Head of caudate nucleus (tissue), 42 donors: ENCODE measurements around the gene PPP1R16B.

ENCODE experiments used
- DNase-seq, 42 donors: peaks; one replicate each; pipeline versions ENCODE4 v3.0.0 to v3.0.0-alpha.2; 2020 to 2021; ENCODE audit warnings: mixed read lengths in 7 of 42
- intact Hi-C: fragments of 100-400 bp; cut with DNase I; formaldehyde crosslinking; loops from one replicate; pipeline ENCODE4 v1.15.0; 2022

Gene PPP1R16B

GRCh38 chr20:38905375-38905774 lies 99.9 kb downstream of the PPP1R16B start:
- DNase-seq = no peak
- intact Hi-C loops = no loop called here

- intact Hi-C loops = no loop called here
These were observed 102.6 kb downstream of the PPP1R16B start for GRCh38 chr20:38907918-38908677.

GRCh38 chr20:38915355-38915754 lies 109.9 kb downstream of the PPP1R16B start:
- no peak for DNase-seq
- intact Hi-C loops = no loop called here

More at GRCh38 chr20:38907918-38908677, 102.6 kb downstream of the PPP1R16B start:
- DNase-seq = no peak

GRCh38 chr20:38917657-38918056 lies 112.2 kb downstream of the PPP1R16B start:
- intact Hi-C loops = no loop called here
- no peak for DNase-seq

- DNase-seq = no peak
- intact Hi-C loops = no loop called here
These were observed 112.7 kb downstream of the PPP1R16B start for GRCh38 chr20:38918172-38918571.

GRCh38 chr20:38919683-38920082 lies 114.2 kb downstream of the PPP1R16B start:
- intact Hi-C loops = no loop called here
- peak in 37 of 42 donors; percentile 11 to 82 (median 50) for DNase-seq

GRCh38 chr20:38920411-38920810 lies 114.9 kb downstream of the PPP1R16B start:
- DNase-seq = no peak
- intact Hi-C loops = no loop called here

GRCh38 chr20:38920851-38921250 lies 115.4 kb downstream of the PPP1R16B start:
- DNase-seq = no peak
- intact Hi-C loops = no loop called here

- intact Hi-C loops = loop anchor here (5.0 kb wide), 1 partner anchor 38 kb away; the partner anchor contains the start of gene DHX35
- no peak for DNase-seq
These were observed 119.2 kb downstream of the PPP1R16B start for GRCh38 chr20:38924718-38925117.

GRCh38 chr20:38926142-38926933 lies 120.8 kb downstream of the PPP1R16B start, which contains the start of gene FAM83D:
FAM83D (plus strand) TSS chr20:38926417; CDS start chr20:38926443, 26 bp downstream.
- DNase-seq = peak; percentile 89 to 98 (median 96)
- intact Hi-C loops = loop anchor here (5.0 kb wide), 1 partner anchor 36 kb away; the partner anchor contains the start of gene DHX35

GRCh38 chr20:38926934-38927616 lies 121.6 kb downstream of the PPP1R16B start:
- intact Hi-C loops = loop anchor here (5.0 kb wide), 1 partner anchor 35 kb away; the partner anchor contains the start of gene DHX35
- DNase-seq = no peak

GRCh38 chr20:38927902-38928578 lies 122.5 kb downstream of the PPP1R16B start:
- no peak for DNase-seq
- intact Hi-C loops = loop anchor here (5.0 kb wide), 1 partner anchor 34 kb away; the partner anchor contains the start of gene DHX35

- intact Hi-C loops = no loop called here
- DNase-seq = no peak
These were observed 124.7 kb downstream of the PPP1R16B start for GRCh38 chr20:38930242-38930569.

GRCh38 chr20:38931984-38932383 lies 126.5 kb downstream of the PPP1R16B start:
- intact Hi-C loops = no loop called here
- no peak for DNase-seq

GRCh38 chr20:38932457-38933120 lies 127.1 kb downstream of the PPP1R16B start:
- intact Hi-C loops = no loop called here
- DNase-seq = no peak

GRCh38 chr20:38934530-38934929 lies 129.0 kb downstream of the PPP1R16B start:
- no peak for DNase-seq
- intact Hi-C loops = no loop called here

- intact Hi-C loops = no loop called here
- no peak for DNase-seq
These were observed 129.8 kb downstream of the PPP1R16B start for GRCh38 chr20:38935285-38935684.

- no peak for DNase-seq
- intact Hi-C loops = no loop called here
These were observed 130.5 kb downstream of the PPP1R16B start for GRCh38 chr20:38935967-38936407.
